Superior temporal gyrus (tissue), 1 donor: Measurements from ENCODE around the gene TLX3.
A peak's percentile ranks its signal among the peaks of the same experiment; 100 is the strongest.
"Not testable (repeated sequence)": the region's sequence is repeated elsewhere in the genome, so short reads cannot be mapped to it uniquely, and the experiment has no call there.

ENCODE experiments used
- DNase-seq: peaks from one replicate; pipeline ENCODE4 v3.0.0-alpha.2; 2016; ENCODE audit errors: extremely low spot score

TLX3 gene

DNA sequence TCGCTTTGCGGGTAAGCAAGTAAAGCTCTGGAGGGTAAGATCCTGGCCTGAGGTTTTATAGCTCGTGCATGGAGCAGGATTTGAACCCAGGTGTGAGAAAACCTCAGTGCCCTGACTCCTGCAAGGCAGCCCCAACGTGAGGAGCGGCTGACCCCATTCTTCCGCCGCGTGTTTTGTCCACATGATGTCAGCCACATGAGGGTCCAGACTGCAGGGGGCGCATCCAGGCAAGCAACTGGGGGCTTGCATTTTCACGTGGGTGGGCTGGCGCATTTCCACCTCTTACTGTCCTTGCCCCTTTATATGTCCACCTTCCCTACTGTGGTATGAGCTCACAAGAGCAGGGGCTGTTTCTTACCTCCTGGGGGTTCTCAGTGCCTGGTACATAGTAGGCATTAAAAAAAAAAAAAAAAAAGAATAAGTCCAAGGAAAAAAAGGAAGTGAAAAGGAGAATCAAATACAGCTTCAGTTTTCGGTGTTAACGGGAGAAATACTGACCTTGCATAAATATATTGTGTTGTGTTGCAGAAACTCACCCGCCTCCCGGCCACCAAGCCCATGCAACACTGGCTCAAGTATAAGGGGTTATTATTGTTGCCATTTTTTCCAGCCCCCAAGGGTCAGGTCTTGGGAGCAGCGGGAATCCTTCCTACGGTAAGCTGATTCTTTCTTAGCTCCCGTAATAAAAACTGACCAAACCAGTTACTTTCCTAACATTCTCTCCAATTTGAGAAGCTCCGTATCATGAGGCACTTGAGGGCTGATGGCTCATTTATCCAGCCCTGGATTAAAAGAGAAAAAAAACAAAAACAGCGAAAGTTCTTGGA is 15.0 kb downstream of the TLX3 start:
- DNase-seq, result no peak

DNA sequence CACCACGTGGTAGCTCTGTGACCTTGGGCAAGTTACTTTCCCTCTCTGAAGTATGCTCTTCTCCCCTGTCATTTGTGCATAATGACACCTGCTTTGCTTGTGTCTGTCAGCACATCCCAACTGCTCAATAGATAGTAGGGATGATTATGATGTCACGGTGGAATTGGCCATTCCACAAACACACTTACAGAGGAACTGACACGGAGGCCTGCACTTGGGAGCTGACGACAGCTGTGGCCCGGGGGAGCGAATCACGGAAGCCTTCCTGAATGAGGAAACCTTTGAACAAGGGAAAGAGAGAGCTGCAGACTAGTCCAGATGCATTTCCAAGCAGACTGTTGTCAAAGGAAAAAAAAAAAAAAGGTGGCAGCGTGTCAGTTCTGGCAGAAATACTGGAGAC is 21.0 kb downstream of the TLX3 start:
- DNase-seq, result no peak

DNA sequence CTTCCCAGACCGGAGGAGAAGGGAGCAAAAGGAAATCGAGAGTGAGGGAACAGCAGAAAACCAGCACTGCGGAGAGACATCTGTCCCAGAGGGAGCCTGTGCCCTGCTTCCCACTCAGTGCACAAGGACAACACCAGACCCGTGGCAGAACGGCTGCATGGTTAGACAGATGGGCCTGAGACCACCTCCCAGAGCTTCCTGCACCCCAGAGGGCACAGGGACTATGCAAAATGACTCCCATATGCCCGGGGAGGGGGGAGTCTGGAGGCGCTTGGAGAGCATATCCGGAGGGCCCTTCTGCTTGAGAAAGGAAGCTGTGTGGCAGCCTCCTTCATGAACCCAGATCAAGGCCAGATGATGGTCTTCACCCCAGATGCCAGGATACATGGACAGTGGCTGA is 26.6 kb downstream of the TLX3 start:
- no peak for DNase-seq

DNA sequence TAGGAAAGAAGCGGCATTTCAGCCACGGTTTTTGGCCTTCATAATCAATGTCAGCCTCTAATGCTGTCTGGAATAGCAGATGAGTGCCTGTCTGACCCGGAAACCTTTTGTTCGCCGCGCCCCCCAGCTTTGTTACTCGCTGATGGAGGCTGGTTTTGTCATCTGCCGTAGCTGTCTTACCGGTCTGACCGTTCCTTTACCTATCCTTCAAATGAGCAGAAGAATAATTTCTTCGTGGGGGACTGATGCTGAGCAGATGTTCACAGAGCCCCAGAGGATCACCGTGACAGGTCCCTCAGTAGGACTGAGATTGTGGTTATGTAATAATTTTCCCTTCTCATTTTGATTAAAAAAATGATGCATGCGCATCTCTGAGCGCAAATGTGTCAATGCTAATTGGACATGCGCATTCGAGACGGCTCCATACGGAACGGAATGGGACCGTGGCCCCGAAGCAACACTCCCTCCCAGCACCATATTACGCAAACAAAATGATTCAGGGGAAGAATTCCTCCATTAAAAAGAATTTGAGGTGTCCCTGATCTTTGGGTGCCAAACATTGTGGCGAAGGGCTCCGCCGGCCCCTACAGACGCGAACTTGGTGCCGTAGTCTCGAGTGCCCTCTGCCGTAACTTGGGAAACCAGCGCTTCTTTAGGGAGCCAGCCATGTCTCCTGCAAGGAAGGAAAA is 27.6 kb downstream of the TLX3 start:
- peak; percentile 65 for DNase-seq

DNA sequence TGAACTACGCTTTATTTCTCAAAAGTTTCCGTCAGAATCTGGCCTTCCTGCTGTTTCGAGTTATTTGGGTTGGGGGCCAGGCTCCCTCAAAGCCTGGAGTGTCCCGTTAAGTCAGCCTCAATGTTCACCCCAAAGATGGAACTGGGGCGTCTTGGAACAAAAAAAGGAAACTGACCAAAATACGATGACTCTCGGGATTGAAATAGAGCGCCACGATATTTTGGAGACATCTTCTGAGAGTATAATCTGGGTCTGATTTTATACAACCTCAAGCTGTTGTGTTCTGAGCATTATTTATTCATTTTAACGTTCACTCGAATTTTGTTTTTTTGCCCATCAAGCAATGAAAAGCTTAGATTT is 28.1 kb downstream of the TLX3 start:
- DNase-seq, result no peak

DNA sequence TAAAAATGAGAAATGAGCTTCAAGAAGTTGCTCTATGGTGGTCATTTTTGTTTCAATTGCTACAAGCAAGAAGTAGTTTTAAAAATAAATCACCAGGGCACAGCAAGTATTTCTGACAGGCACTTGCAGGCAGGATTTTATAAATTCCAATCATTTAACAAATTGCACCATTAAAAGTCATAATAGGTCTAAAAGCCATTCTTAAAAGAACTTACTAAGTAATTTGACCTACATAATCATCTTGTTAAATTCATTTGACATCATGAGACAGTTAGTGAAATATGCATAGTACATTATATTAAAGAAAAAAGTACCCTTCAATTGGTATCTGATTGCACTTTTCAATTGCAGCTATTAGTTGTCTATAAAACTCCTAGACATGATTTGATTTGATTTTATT is 31.0 kb downstream of the TLX3 start:
- no peak for DNase-seq

DNA sequence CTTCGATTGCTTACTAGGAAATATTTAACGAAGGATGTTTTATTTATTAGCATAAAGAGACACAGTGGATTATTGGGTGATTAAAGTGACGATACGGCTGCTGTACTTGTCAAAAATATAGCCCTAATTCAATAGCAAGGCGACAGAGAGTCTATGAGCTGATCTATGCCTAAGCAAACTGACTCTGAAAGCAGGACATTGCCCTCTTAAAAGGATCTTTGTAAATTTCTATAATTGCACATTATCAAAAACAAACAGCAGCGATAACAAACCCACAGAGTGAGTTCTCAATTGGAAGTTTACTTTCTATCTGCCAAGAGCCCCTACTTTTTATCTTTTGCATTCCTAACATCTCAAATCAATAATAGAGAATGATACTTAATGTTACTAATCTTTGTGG is 31.4 kb downstream of the TLX3 start:
- DNase-seq, result no peak

DNA sequence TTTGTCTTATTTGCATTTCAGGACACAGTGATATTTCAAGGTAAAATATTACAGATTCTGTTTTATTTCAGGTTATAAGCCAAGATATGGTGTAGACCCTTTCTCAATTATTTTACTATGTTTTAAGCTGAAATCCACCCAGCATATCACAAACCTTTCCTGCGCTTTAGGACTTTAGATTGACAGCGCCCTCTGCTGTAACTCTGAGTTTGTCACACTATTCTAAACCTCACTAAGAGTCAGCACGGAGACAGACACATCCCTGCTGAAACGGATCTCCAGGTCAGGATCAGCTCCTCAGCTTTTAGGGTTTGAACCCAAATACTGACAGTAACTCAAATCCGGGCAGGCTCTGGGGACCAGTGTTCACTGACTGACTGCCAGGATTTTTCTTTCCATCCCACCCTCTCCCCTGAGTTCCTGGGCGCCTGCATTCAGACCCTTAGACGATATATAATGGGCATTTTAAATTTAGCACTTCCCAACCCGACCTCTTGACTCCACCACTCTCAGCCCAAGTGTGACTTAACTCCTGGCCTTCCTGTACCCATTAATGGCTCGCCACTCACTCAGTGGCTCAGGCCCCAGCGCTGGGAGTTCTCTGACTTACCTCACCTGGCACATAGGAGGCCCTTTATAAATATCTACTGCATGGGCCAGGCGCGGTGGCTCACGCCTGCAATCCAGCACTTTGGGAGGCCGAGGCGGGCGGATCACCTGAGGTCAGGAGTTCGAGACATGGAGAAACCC is 33.5 kb downstream of the TLX3 start:
- peak; percentile 78 for DNase-seq

DNA sequence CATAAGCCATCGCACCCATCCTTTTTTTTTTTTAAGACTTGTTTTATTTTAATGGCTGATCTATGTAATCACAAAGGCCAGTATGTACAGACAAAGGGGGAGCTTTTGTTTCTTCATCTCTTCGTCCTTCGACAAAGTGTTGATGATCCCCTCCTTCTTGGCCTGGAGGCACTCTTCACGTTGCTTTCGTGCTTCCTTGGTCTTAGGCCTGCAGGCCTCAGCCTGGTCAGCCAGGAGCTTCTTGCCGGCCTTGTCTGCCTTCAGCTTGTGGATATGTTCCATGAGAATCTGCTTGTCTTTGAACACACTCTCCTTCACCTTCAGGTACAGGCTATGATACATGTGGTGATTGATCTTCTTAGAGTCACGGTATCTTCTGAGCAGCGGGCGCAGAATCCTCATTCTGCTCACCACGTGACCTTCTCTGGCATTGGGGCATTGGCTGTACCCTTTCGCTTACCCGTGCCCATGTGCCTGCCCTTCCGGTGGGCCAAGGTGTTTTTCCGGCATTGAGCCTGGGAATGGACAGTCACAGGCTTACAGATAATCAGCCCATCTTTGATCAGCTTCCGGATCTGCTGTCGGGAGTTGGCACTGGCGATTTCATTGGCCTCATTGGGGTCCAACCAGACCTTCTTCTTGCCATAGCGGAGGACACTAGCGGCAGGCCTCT is 36.0 kb downstream of the TLX3 start:
- no peak for DNase-seq

DNA sequence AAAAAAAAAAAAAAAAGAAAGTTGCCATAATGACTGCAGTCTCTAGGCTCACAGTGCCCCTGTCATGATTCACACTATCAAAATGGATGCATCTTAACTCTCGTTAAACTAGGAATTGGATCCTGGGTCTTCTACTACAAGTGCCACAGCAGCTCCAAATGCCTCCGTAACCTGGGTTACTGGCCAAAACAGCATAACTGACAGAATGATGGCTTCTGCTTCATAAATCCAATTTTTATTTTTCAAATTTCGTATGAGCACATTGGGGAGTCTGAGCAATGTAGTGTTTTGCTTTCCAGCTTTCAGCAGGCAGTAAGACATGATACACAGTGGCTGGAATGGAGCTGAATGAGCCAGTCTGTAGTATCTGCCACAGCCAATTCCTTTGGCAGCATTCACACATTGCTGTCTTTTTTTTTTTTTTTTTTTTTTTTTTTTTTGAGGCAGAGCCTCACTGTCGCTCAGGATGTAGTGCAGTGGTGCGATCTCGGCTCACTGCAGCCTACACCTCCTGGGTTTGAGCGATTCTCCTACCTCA is 42.6 kb downstream of the TLX3 start:
- no peak for DNase-seq

DNA sequence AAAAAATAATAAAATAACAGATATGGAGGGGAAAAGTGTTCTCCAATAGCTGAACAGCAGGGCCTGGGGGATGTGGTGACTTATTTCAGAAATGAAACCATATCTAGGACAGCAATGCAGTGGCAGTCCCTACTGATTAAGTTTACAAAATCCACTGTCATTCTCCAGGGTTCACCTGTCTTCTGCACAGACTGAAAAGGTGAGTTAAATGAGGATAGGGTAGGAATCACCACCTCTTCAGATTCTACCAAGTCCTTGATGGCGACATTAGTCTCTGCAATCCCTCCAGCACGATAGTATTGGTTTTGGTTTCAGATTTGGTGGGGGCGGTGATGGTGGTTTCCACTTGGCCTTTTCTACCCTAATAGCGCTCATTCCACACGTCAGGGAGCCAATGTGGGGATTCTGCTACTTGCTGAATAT is 46.3 kb downstream of the TLX3 start:
- DNase-seq, result no peak

DNA sequence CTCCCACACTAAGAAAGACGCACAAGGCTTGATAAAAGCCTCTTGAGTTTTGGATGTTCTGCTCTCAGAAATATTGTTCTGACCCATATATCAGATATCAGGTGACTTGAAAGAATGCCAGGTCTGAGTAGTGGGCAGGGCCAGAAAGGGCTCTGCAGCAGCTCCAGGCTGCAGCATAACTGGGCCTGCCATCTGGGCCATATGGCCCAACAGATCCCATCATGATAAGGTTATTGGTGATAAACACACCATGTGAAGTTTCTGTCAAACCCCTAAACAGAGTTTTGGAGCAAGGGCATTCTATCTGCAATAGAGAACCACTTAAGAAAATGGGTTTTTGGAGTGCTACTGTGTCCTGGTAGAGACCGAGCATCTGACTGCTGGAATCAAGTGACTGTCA is 48.8 kb downstream of the TLX3 start:
- DNase-seq, result no peak

DNA sequence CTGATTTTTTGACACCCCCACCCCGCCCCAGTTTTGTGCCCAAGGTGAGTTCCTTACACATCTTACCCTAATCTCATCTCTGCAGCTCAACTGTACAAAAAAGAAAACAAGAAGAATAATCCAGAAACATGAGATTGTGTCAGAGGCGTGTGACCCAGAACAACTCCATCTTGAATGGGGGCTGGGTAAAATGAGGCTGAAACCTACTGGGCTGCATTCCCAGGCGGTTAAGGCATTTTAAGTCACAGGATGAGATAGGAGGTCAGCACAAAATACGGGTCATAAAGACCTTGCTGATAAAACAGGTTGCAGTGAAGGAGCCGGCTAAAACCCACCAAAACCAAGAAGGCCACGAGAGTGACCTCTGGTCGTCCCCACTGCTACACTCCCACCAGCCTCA is 52.1 kb downstream of the TLX3 start:
- DNase-seq, result not testable (repeated sequence)
